CD4-positive, alpha-beta T cell treated with Interleukin-17A for 4 hours (primary cell): Measurements from ENCODE around the gene KRT71.
"Not testable (repeated sequence)": the region's sequence is repeated elsewhere in the genome, so short reads cannot be mapped to it uniquely, and the experiment has no call there.

ENCODE experiments used
- DNase-seq: peaks from one replicate; pipeline ENCODE4 v3.0.0-alpha.2; 2020; ENCODE audit warnings: mixed read lengths

KRT71 gene

DNA sequence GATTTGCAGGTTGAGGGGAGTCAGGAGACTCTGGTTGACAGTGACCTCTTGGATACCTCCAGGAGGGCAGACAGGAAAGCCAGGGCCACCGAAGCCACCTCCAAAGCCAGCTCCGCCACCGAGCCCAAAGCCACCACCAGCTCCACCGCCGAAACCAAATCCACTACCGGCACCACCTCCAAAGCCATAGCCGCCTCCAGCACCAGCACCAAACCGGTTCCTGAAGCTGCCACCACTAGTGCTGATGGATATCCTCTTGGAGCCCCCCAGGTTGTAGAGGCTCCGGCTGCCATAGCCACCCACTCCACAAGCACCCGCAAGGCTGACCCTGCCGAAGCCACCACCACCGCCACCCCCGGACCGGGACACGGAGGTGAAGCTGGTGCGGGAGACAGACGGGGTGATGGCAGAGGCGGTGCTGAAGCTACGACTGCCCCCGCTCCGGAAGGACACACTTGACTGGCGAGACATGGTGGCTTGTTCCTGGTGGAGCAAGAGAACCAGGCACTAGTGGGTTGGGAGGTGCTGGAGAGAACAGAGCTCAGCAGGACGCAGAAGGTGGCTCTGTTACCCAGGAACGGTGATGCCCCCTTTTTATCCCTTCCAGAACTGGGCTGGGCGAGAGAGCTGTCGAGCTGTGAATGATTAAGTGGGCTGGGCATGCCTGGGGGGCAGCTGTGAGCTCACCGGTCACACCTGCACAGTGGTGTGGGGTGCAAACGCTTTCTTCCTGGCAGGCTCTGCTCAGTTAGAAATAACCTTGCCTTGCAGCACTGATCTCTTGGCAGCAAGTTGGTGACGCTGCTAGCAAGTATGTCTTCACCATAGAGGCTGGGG, 32.9 kb downstream of the KRT71 start, which contains the start of gene KRT5:
KRT5 (minus strand) TSS at position 569 of the 837 bp plus-strand sequence; CDS start at position 471, 98 bp downstream.
- DNase-seq: no peak

GRCh38 chr12:52519387-52519703, 33.6 kb downstream of the KRT71 start:
- DNase-seq: no peak

DNA sequence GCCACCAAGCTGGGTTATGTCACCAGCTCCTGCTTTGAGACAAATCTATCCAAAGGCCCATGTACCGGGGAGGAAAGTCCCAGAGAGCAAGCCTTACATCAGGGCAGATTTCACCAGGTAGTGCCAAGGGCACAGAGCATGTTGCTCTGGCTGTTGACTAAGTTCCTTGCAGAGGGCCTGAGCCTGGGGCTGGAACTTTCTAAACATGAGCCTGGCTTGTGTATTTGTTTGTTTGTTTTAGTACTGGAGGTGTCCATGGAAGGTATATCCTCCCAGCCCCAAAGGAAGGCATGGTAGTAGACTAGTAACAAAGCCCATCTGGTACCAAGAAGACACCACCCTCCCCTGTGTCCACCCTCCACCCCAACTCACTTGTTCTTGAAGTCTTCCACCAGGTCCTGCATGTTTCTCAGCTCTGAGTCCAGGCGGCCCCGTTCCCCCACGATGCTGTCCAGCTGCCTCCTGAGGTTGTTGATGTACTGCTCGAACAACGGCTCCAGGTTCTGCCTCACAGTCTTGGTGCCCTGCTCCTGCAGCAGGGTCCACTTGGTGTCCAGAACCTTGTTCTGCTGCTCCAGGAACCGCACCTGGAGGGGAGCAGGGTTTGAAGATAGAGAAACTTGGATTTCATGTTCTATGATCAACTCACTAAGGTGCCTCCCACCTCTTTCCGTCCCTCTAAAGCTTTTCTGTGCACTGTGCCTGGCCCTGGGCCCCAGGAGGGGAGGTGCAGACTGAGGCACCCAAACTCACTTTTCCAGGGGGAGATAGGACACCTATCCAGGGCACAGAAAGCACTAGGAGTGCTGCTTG, 34.2 kb downstream of the KRT71 start:
- DNase-seq: no peak

- DNase-seq: no peak
These were observed 35.1 kb downstream of the KRT71 start for GRCh38 chr12:52517888-52518287.

GRCh38 chr12:52517005-52517835, 35.7 kb downstream of the KRT71 start:
- no peak for DNase-seq

DNA sequence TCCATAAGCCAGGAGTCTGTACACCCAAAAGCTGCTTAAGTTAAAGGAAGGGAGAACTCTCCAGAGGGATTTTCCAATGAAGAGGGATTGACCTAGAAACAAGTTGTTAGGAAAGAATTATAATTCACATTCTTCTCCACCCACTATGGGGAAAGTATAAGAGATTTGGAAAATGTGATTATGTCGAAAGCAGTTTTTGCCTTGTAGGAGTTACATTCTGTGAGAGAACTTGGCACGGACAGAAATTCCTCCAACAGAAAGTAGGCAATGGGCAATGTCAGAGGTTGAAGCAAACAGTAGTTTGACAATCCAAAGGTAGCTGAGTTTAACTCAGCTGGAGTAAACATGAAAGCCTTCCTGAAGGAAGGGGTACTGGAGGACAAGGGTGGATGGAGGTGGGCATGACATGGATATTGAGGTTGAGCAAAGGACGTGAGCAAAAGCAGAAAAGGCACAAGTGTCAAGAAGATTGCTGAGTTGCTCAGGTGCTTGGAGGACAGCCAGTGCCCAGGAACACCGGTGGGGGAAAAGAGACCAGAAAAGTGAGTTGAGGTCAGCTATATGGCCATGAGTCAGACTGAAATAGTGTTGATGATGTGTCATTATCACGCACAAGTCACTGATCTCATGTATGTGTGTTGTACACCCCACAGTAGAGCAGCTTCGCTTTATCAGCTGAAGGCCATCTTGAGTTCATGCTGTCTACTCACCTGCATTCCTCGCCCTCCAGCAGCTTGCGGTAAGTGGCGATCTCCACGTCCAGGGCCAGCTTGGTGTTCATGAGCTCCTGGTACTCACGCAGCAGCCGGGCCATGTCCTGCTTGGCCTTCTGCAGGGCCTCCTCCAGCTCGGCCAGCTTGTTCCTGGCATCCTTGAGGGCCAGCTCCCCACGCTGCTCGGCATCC, 36.8 kb downstream of the KRT71 start:
- DNase-seq: no peak

GRCh38 chr12:52515319-52515646, 37.7 kb downstream of the KRT71 start:
- no peak for DNase-seq

GRCh38 chr12:52514471-52515318, 38.2 kb downstream of the KRT71 start:
- DNase-seq: no peak

DNA sequence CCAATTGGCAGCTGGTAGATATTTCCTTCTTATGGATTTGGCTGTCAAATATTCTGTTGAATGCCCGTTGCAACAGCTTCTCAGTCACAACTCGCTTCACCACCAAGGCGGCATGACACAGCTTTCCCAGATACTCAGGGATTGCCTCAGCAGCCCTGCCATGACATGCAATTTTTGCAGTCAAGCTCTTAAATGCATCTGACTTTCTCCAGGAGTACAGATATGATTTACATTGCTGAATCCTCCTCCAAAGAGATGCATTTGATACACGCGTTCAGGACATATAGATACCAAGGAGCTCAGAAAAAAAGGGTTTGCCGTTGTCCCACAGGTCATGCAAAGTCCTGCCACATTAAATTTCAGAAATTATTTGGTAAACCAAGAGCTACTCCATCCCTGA, 39.2 kb downstream of the KRT71 start:
- no peak for DNase-seq

DNA sequence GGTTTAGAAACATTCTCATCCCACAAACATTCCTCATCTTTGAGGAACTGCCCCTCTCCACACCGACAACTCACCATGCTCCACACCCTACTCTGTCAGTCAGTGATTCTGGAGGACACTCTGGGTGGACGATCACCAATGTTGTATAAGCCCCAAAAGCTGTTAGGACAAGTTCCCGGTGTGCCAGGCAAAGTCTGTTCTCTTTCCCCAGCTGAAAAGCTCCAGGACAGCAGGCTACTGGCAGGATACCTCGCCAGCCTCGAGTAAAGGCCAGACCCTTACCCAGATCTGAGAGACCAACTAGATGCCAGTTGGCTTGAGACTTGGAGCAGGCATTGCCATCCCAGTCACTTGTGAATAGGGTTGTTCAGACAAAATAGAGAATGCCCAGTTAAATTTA, 44.7 kb downstream of the KRT71 start:
- DNase-seq: no peak

DNA sequence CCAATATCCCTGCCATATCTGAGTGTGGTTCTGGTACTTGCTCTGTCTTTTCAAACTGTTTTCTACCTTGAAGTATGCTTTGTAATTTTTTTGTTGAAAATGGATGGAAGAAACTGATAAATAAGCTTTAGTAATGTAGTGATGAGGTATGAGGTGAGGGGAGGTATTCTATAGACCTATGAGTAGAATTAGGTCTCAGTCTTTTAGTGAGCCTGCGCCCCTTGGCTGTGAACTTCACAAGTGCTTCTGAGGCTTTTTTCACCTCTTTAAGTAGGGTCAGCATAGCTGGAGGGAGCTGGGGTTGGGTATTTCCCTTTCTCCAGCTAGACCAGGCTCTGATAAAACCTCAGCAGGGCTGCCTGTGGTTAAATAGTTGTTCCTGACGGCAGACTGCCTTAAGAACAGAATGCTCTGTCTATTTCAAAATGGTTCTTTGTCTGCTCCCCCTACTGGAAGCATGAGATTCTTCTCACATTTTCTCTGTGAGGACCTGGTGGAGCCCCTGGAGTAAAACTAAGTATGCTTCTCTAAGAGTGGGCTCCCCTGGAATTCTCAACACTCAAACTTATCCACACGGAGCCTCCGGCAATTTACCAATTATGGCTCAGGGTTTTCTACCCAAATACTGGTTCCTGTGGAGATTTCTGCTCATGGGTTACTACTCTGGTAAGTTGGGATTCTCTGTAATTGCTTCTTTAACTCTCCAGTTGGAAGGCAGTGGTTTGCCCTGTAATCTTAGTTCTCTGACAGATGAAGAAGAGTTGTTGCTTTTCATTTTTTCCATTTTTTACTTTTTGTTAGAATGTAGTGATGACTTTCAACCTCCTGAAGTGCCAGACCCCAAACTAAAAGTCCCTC, 45.9 kb downstream of the KRT71 start:
- DNase-seq: no peak

GRCh38 chr12:52502877-52503276, 50.1 kb downstream of the KRT71 start:
- DNase-seq: no peak

DNA sequence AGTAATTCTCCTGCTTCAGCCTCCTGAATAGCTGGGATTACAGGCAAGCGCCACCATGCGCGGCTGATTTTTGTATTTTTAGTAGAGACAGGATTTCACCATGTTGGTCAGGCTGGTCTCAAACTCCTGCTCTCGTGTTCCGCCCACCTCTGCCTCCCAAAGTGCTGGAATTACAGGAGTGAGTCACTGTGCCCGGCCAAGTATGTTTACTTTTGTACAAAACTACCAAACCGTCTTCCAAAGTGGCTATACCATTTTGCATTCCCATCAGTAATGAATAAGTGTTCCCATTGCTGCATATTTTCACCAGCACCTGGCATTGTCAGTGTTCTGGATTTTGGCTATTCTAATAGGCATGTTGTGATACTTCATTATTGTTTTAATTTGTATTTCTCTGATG, 51.5 kb downstream of the KRT71 start:
- DNase-seq: no peak

DNA sequence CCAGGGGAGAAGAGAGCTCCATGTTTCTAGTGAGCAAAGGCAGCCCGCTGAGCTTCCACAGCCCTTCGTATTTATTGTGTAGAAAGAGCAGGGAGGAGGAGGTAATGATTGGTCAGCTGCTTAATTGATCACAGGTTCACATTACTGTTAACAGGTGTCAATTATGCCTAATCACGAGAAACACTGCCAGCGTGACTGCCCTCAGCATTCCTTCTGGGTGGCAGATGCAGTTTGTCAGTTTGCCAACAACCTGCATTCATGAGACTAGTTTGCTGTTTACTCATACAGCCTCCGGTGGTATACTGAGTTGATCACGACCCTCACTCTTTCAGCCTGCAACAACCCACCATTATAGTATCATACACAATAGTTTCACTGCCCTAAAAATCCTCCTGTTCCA, 52.4 kb downstream of the KRT71 start:
- DNase-seq: not testable (repeated sequence)

GRCh38 chr12:52499806-52500560, 53.0 kb downstream of the KRT71 start:
- no peak for DNase-seq

- DNase-seq: no peak
These were observed 54.0 kb downstream of the KRT71 start for GRCh38 chr12:52498946-52499345.

GRCh38 chr12:52497975-52498374, 55.0 kb downstream of the KRT71 start:
- DNase-seq: no peak

DNA sequence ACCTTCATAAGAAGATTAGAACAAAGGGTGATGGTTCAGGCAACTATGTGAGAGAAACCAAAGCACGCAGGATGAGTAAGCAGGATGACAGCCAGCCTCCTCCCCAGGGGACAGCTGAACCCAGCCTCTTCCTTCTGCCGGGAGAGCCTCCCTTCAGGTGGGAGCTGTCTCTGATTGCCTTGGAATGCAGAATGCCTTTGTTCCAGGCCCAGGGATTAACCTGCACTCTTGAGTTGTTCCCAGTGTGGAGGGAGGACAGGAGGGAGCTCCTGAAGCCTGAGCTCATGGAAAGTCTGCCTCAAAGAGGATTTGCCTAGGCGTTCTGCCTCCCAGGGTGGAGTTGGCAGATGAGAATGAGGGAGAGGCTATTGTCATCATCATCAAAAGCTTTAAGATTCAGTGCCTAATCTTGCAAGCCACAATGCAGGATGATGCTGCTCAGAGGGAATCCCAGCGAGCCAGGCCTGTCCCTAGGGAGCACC, 56.3 kb downstream of the KRT71 start:
- DNase-seq: no peak

DNA sequence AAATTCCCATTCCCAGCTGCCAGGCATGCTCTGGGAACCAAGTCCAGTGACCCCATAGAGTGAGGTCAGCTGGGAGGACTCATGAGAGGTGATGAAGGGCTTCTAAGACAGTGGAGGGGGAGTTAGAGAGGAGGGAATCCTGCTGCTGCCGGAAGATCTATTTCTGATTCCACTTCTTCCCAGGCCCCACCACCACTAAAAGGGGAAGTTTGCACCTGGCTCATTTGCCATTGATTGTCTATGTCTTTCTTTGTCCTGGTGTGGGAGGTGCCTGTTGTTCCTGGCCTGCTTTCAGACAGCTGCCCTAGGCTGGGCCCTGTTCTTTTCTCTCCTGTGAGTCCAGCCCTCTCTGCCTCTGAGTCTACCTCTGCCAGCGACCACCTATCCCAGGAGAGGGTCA, 56.9 kb downstream of the KRT71 start:
- DNase-seq: no peak
